Keratinocyte (primary cell): ENCODE measurements around the gene SCAPER. TPM values are rescaled to one million over a fixed set of nuclear protein-coding genes. Genes with fewer than 3 reads are reported as not detected.

Experiments used
- DNase-seq: peaks from one replicate; pipeline ENCODE4 v3.0.0-alpha.2; 2011; ENCODE audit warnings: low read depth, missing footprints, low spot score
- FAIRE-seq: peaks from 2 replicates; lab custom pipeline; 2011; peaks lifted over from hg19 to GRCh38; lab: Jason Lieb, UNC
- H2AFZ ChIP-seq: 2 replicates; pipeline ENCODE4 v1.6.0; 2012; ENCODE audit warnings: low read length, control low read depth, inconsistent platforms; ENCODE audit not compliant: control insufficient read depth
- H3K27ac ChIP-seq: 2 replicates; pipeline ENCODE4 v1.5.1; 2011; ENCODE audit warnings: low read length; ENCODE audit not compliant: control insufficient read depth, insufficient read depth
- H3K27me3 ChIP-seq: 3 replicates; pipeline ENCODE4 v1.6.0; 2011; ENCODE audit warnings: low read length; ENCODE audit not compliant: control insufficient read depth, insufficient read depth; ENCODE audit errors: extremely low read depth
- H3K36me3 ChIP-seq, 2 experiments: 2 replicates in 1 of 2; 3 replicates in 1 of 2; pipeline ENCODE4 v1.5.1; 2011; ENCODE audit warnings: low read length in 2 of 2, mild to moderate bottlenecking in 1 of 2; ENCODE audit not compliant: control insufficient read depth in 2 of 2, insufficient read depth in 2 of 2; ENCODE audit errors: extremely low read depth in 1 of 2
- H3K4me1 ChIP-seq: 3 replicates; pipeline ENCODE4 v1.5.1; 2011; ENCODE audit warnings: low read length; ENCODE audit not compliant: control insufficient read depth, insufficient read depth; ENCODE audit errors: extremely low read depth
- H3K4me2 ChIP-seq: 3 replicates; pipeline ENCODE4 v1.6.0; 2011; ENCODE audit warnings: low read depth, low read length; ENCODE audit not compliant: control insufficient read depth, insufficient read depth; ENCODE audit errors: extremely low read depth
- H3K4me3 ChIP-seq, 3 experiments: fragments of 200-600 bp in 1 of 3; sonication (generic) in 1 of 3; 2 replicates in 2 of 3; 3 replicates in 1 of 3; pipeline ENCODE4 v1.5.1; 2011 to 2016; ENCODE audit warnings: low read length in 3 of 3, mild to moderate bottlenecking in 3 of 3, control low read depth in 2 of 3, inconsistent platforms in 1 of 3, low read depth in 1 of 3, mixed read lengths in 1 of 3, mixed run types in 1 of 3, moderate library complexity in 1 of 3; ENCODE audit not compliant: control insufficient read depth in 2 of 3, insufficient read depth in 2 of 3; ENCODE audit errors: extremely low read depth in 1 of 3
- H3K79me2 ChIP-seq: 2 replicates; pipeline ENCODE4 v1.6.0; 2012; ENCODE audit warnings: low read length; ENCODE audit not compliant: control insufficient read depth, insufficient read depth
- H3K9ac ChIP-seq: 3 replicates; pipeline ENCODE4 v1.6.0; 2011; ENCODE audit warnings: low read length; ENCODE audit not compliant: control insufficient read depth, insufficient read depth; ENCODE audit errors: extremely low read depth
- H3K9me1 ChIP-seq: 3 replicates; pipeline ENCODE4 v1.6.0; 2011; ENCODE audit warnings: low read length; ENCODE audit not compliant: control insufficient read depth, insufficient read depth; ENCODE audit errors: extremely low read depth
- H3K9me3 ChIP-seq: 2 replicates; pipeline ENCODE4 v1.5.1; 2012; ENCODE audit warnings: low read depth, low read length; ENCODE audit not compliant: control insufficient read depth
- H4K20me1 ChIP-seq: 3 replicates; pipeline ENCODE4 v1.6.0; 2011; ENCODE audit warnings: low read length; ENCODE audit not compliant: control insufficient read depth, insufficient read depth; ENCODE audit errors: extremely low read depth
- EZH2 ChIP-seq: IDR thresholded peaks from one replicate; pipeline ENCODE4 v1.6.1; 2012; ENCODE audit warnings: inconsistent platforms, mild to moderate bottlenecking, low read length, moderate library complexity
- dilution Hi-C: fragments of 300-500 bp; cut with MboI; formaldehyde crosslinking; loops from one replicate; pipeline ENCODE4 v1.7.0; 2020; ENCODE audit warnings: low sequenced_read_pairs; ENCODE audit not compliant: extremely low pct_ligation_motif_present
- polyA plus RNA-seq, 5 experiments: library from polyadenylated mRNA; depleted of rRNA in 3 of 5; stranded (reverse) in 3 of 5; stranded (forward) in 1 of 5; unstranded in 1 of 5; fragments of >200 nt; gene quantifications; 1 replicate in 1 of 5; 2 replicates in 3 of 5; 3 replicates in 1 of 5; pipeline versions ENCODE4 v1.2.1 to v1.2.3, GENCODE V29; 2011 to 2012; ENCODE audit warnings: missing spikeins in 2 of 5, low read depth in 1 of 5, low replicate concordance in 1 of 5
- TF ChIP-seq, protein P1 (sequence below), 3 experiments: IDR thresholded peaks in 1 of 3; conservative IDR thresholded peaks in 1 of 3; optimal IDR thresholded peaks in 1 of 3; 2 replicates in 2 of 3; 3 replicates in 1 of 3; pipeline versions ENCODE3 to v1.5.1; 2011; ENCODE audit warnings: low read length in 3 of 3, mild to moderate bottlenecking in 3 of 3, moderate library complexity in 2 of 3, control low read depth in 1 of 3, inconsistent platforms in 1 of 3; ENCODE audit not compliant: insufficient read depth in 2 of 3; ENCODE audit errors: extremely low read depth in 1 of 3

Gene SCAPER
- polyA plus RNA-seq, 1 donor (not counting 4 experiments of a cell fraction or from before 2014, with no cell fraction given) = 5.2 TPM

DNA sequence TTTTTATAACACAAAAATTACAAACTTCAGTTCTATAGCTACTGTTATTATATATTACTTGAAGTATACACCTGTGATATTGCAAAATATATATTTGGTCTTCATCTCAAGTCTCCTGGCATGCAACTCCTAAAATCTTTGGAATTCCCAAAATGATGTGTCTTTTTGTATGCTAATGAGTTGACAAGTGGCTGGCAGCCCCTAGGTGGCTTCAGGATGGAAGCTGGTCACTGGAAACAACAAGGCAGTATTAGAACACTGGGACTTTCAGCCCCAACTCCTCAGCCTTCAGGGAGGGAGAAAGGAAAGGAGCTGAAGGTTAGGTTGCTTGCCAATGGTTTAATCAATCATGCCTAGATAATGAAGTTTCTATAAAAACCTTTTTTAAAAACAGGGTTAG, 112.0 kb downstream of the SCAPER start:
- Histone ChIP-seq H3K27me3 (no peaks in the 10 kb centered on the region), H3K4me2 (no peak overlapping the region), H3K9me3 (no peaks in the 10 kb centered on the region), H3K9me1 (no peaks in the 10 kb centered on the region), H3K4me3 (no peak overlapping the region), H3K79me2 (no peaks in the 10 kb centered on the region), H3K27ac (no peak overlapping the region), H4K20me1 (no peaks in the 10 kb centered on the region), H3K4me1 (no peaks in the 10 kb centered on the region), H2AFZ (no peak overlapping the region), H3K36me3 (no peaks in the 10 kb centered on the region), H3K9ac (no peak overlapping the region)
- DNase-seq = no peak
- no peak for FAIRE-seq
- TF ChIP-seq, protein P1, sequence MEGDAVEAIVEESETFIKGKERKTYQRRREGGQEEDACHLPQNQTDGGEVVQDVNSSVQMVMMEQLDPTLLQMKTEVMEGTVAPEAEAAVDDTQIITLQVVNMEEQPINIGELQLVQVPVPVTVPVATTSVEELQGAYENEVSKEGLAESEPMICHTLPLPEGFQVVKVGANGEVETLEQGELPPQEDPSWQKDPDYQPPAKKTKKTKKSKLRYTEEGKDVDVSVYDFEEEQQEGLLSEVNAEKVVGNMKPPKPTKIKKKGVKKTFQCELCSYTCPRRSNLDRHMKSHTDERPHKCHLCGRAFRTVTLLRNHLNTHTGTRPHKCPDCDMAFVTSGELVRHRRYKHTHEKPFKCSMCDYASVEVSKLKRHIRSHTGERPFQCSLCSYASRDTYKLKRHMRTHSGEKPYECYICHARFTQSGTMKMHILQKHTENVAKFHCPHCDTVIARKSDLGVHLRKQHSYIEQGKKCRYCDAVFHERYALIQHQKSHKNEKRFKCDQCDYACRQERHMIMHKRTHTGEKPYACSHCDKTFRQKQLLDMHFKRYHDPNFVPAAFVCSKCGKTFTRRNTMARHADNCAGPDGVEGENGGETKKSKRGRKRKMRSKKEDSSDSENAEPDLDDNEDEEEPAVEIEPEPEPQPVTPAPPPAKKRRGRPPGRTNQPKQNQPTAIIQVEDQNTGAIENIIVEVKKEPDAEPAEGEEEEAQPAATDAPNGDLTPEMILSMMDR (optimal IDR thresholded peaks at IDR 0.05 in 1 of 3, IDR thresholded peaks at IDR 0.05 in 1 of 3, conservative IDR thresholded peaks at IDR 0.05 in 1 of 3; ENCODE audit: extremely low read depth in 1 of 3, insufficient read depth in 2 of 3, low read length in 3 of 3) = no peak
- dilution Hi-C loops = no loop called here

DNA sequence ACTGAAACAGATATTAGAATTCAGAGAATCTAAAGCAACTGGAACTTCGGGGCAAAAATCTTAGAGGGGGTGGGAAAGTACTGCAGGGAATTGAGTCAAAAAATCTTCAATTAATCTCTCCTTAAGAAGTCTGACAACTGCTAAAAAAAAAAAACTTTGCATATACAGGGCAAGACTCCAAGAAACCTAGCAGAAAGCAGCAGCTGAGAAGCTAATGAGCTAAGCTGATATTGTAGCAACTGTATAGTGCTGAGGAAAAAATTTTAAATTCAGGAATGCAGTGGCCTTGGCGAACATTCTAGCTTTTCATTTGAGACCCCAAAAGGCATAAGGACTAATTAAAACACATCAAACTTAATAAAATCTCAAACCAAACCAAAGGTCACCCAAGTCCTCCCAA, 113.6 kb downstream of the SCAPER start:
- Histone ChIP-seq H2AFZ (no peak overlapping the region), H3K9me3 (no peaks in the 10 kb centered on the region), H4K20me1 (no peaks in the 10 kb centered on the region), H3K4me3 (no peak overlapping the region), H3K4me2 (no peak overlapping the region), H3K4me1 (no peaks in the 10 kb centered on the region), H3K79me2 (no peaks in the 10 kb centered on the region), H3K9me1 (no peaks in the 10 kb centered on the region), H3K36me3 (no peaks in the 10 kb centered on the region), H3K9ac (no peak overlapping the region), H3K27ac (no peak overlapping the region), H3K27me3 (no peaks in the 10 kb centered on the region)
- FAIRE-seq (no peak), DNase-seq (no peak)
- TF ChIP-seq EZH2 = no peak
- TF ChIP-seq, protein P1 (optimal IDR thresholded peaks at IDR 0.05 in 1 of 3, IDR thresholded peaks at IDR 0.05 in 1 of 3, conservative IDR thresholded peaks at IDR 0.05 in 1 of 3; ENCODE audit: extremely low read depth in 1 of 3, insufficient read depth in 2 of 3, low read length in 3 of 3) = no peak
- dilution Hi-C loops = no loop called here
